IMR-90 (cell line): ENCODE data around the gene MISP3. TPM values are rescaled to one million over a fixed set of nuclear protein-coding genes. Genes with fewer than 3 reads are reported as not detected.

Experiments
- ATAC-seq: fragments of 200-7000 bp; cut with Tn5 transposase; 2 replicates; pipeline ENCODE4 v1.9.1; 2020; ENCODE audit warnings: low read depth, mild to moderate bottlenecking, moderate library complexity
- BruUV-seq: library from RNA; stranded (reverse); fragments of 400-500 nt; replicated peaks from 2 replicates; lab custom pipeline; 2021; lab: Mats Ljungman, UMichigan
- CTCF ChIA-PET: fragments of 300-600 bp; formaldehyde crosslinking; extraction: SDS; loops from one replicate; lab custom pipeline; 2021; ENCODE audit warnings: antibody characterized with exemption; lab: Yijun Ruan, JAX
- POLR2A ChIA-PET: fragments of 300-600 bp; sonication (Branson Sonifier 250); formaldehyde crosslinking; loops from one replicate; lab custom pipeline; 2022; ENCODE audit warnings: antibody characterized with exemption; ENCODE audit not compliant: unreplicated experiment; lab: Charles Lee
- DNase-seq: peaks from one replicate; pipeline ENCODE4 v3.0.0; 2013
- H2AFZ ChIP-seq: replicated peaks from 2 replicates; pipeline ENCODE3; 2013; ENCODE audit warnings: low read length, mild to moderate bottlenecking; ENCODE audit not compliant: poor library complexity
- H2AK5ac ChIP-seq: 2 replicates; pipeline ENCODE4 v1.6.1; 2013; ENCODE audit warnings: low read depth, low read length, inconsistent platforms
- H2AK9ac ChIP-seq: replicated peaks from 2 replicates; pipeline ENCODE3; 2013; ENCODE audit warnings: mild to moderate bottlenecking, low read depth, low read length, moderate library complexity; ENCODE audit not compliant: poor library complexity
- H2BK120ac ChIP-seq: 2 replicates; pipeline ENCODE4 v1.6.1; 2013; ENCODE audit warnings: low read depth, low read length, inconsistent platforms
- H2BK15ac ChIP-seq: 3 replicates; pipeline ENCODE4 v1.6.1; 2013; ENCODE audit warnings: low read depth, low read length, inconsistent platforms
- H2BK20ac ChIP-seq: 2 replicates; pipeline ENCODE4 v1.6.1; 2013; ENCODE audit warnings: low read depth, mild to moderate bottlenecking, inconsistent platforms, low read length, moderate library complexity
- H2BK5ac ChIP-seq: 2 replicates; pipeline ENCODE4 v1.6.1; 2013; ENCODE audit warnings: mild to moderate bottlenecking, low read depth, low read length, inconsistent platforms; ENCODE audit not compliant: poor library complexity, severe bottlenecking
- H3K14ac ChIP-seq: replicated peaks from 2 replicates; pipeline ENCODE4 v1.6.1; 2013; ENCODE audit warnings: low read depth, low read length, inconsistent platforms
- H3K18ac ChIP-seq: 2 replicates; pipeline ENCODE4 v1.6.1; 2013; ENCODE audit warnings: low read depth, low read length, control low read depth
- H3K23ac ChIP-seq: 2 replicates; pipeline ENCODE4 v1.6.1; 2013; ENCODE audit warnings: low read depth, low read length, inconsistent platforms
- H3K27ac ChIP-seq: 2 replicates; pipeline ENCODE4 v1.5.1; 2013; ENCODE audit warnings: mild to moderate bottlenecking, control low read depth, low read length; ENCODE audit not compliant: insufficient read depth
- H3K27me3 ChIP-seq: 2 replicates; pipeline ENCODE4 v1.6.1; 2013; ENCODE audit warnings: low read length; ENCODE audit not compliant: control insufficient read depth, insufficient read depth
- H3K36me3 ChIP-seq: 2 replicates; pipeline ENCODE4 v1.6.1; 2013; ENCODE audit warnings: low read length, mixed read lengths; ENCODE audit not compliant: control insufficient read depth, insufficient read depth
- H3K4ac ChIP-seq: 2 replicates; pipeline ENCODE4 v1.6.1; 2013; ENCODE audit warnings: low read depth, low read length, inconsistent platforms
- H3K4me1 ChIP-seq: 2 replicates; pipeline ENCODE4 v1.6.1; 2013; ENCODE audit warnings: low read length, mixed read lengths; ENCODE audit not compliant: control insufficient read depth, insufficient read depth
- H3K4me2 ChIP-seq: 2 replicates; pipeline ENCODE4 v1.6.1; 2013; ENCODE audit warnings: low read depth, mild to moderate bottlenecking, control low read depth, low read length, moderate library complexity
- H3K4me3 ChIP-seq: 2 replicates; pipeline ENCODE4 v1.5.1; 2013; ENCODE audit warnings: low read depth, mild to moderate bottlenecking, control low read depth, low read length, moderate library complexity; ENCODE audit not compliant: insufficient read depth
- H3K56ac ChIP-seq: 2 replicates; pipeline ENCODE4 v1.6.1; 2013; ENCODE audit warnings: low read length, inconsistent platforms; ENCODE audit not compliant: insufficient read depth; ENCODE audit errors: extremely low read depth
- H3K79me1 ChIP-seq, 2 experiments: 2 replicates each; pipeline ENCODE4 v1.6.1; 2013; ENCODE audit warnings: low read length in 2 of 2, inconsistent platforms in 1 of 2, low read depth in 1 of 2
- H3K9ac ChIP-seq: 2 replicates; pipeline ENCODE4 v1.6.1; 2013; ENCODE audit warnings: low read depth, low read length, control low read depth
- H3K9me1 ChIP-seq: 2 replicates; pipeline ENCODE4 v1.6.1; 2013; ENCODE audit warnings: low read length, inconsistent platforms; ENCODE audit not compliant: insufficient read depth
- H3K9me3 ChIP-seq: 2 replicates; pipeline ENCODE4 v1.6.1; 2013; ENCODE audit warnings: low read length; ENCODE audit not compliant: control insufficient read depth, insufficient read depth
- H4K20me1 ChIP-seq: 2 replicates; pipeline ENCODE4 v1.6.1; 2013; ENCODE audit warnings: low read length, inconsistent platforms; ENCODE audit not compliant: insufficient read depth
- H4K5ac ChIP-seq: 2 replicates; pipeline ENCODE4 v1.6.1; 2013; ENCODE audit warnings: mild to moderate bottlenecking, low read depth, low read length, control low read depth
- H4K8ac ChIP-seq, 2 experiments: 2 replicates each; pipeline ENCODE4 v1.6.1; 2013; ENCODE audit warnings: low read depth in 2 of 2, low read length in 2 of 2, control low read depth in 1 of 2, inconsistent platforms in 1 of 2
- H4K91ac ChIP-seq: 2 replicates; pipeline ENCODE4 v1.6.1; 2013; ENCODE audit warnings: low read depth, low read length, inconsistent platforms; ENCODE audit not compliant: insufficient read depth
- BHLHE40 ChIP-seq: fragments of 150-350 bp; IDR thresholded peaks from 2 replicates; pipeline ENCODE4 v1.6.1; 2016; ENCODE audit warnings: mild to moderate bottlenecking, low read depth, low read length
- CEBPB ChIP-seq: IDR thresholded peaks from 2 replicates; pipeline ENCODE4 v1.6.1; 2012; ENCODE audit warnings: low read depth, low read length, improper control_type of control experiment
- MAFK ChIP-seq: IDR thresholded peaks from 2 replicates; pipeline ENCODE4 v1.6.1; 2012; ENCODE audit warnings: low read depth, low read length, improper control_type of control experiment
- MAZ ChIP-seq: IDR thresholded peaks from 2 replicates; pipeline ENCODE4 v1.6.1; 2012; ENCODE audit warnings: low read depth, mild to moderate bottlenecking, low read length, improper control_type of control experiment, moderate library complexity, borderline replicate concordance
- RAD21 ChIP-seq: IDR thresholded peaks from 2 replicates; pipeline ENCODE4 v1.6.1; 2012; ENCODE audit warnings: low read length, improper control_type of control experiment
- WGBS, 2 experiments: methylation state at CpG; one replicate each; pipeline versions ENCODE4 v1.1.5 to v1.1.7; 2013; ENCODE audit warnings: missing lambda C conversion rate in 2 of 2; ENCODE audit not compliant: insufficient read length in 1 of 2; ENCODE audit errors: extremely low coverage in 2 of 2; 5-methylcytosine and 5-hydroxymethylcytosine counted together
- dilution Hi-C: fragments of 300-500 bp; cut with HindIII; formaldehyde crosslinking; loops from one replicate; pipeline ENCODE4 v1.14.3; 2018; ENCODE audit warnings: low sequenced_read_pairs; ENCODE audit not compliant: unreplicated experiment
- in situ Hi-C: fragments of 300-500 bp; cut with MboI; formaldehyde crosslinking; loops from 3 replicates; pipeline ENCODE4 v1.14.3; 2019; ENCODE audit warnings: low sequenced_read_pairs, inconsistent platforms, mixed read lengths
- intact Hi-C: fragments of 100-400 bp; cut with micrococcal nuclease; formaldehyde crosslinking; loops from 2 replicates; pipeline ENCODE4 v1.10.0; 2022
- polyA plus RNA-seq, 3 experiments: library from polyadenylated mRNA; depleted of rRNA; stranded (reverse); fragments of >200 nt; gene quantifications; 2 replicates each; pipeline ENCODE4 v1.2.3, GENCODE V29; 2012; ENCODE audit warnings: low replicate concordance in 1 of 3
- total RNA-seq: library from RNA; depleted of rRNA; stranded (reverse); fragments of >200 nt; gene quantifications from 2 replicates; pipeline ENCODE4 v1.2.3, GENCODE V29; 2012
- TF ChIP-seq, protein P1 (sequence below): fragments of 150-350 bp; IDR thresholded peaks from 2 replicates; pipeline ENCODE4 v1.6.1; 2016; ENCODE audit warnings: low read depth, mild to moderate bottlenecking, low read length, moderate library complexity, borderline replicate concordance
- TF ChIP-seq, protein P2 (sequence below): fragments of 150-350 bp; IDR thresholded peaks from 2 replicates; pipeline ENCODE4 v1.6.1; 2017; ENCODE audit warnings: mild to moderate bottlenecking, antibody characterized with exemption, low read length, low read depth

MISP3 gene
- total and polyA plus RNA-seq, 2 of the 4 experiments (the other 2 are of a cell fraction), result under 0.01 to 0.68 TPM

DNA sequence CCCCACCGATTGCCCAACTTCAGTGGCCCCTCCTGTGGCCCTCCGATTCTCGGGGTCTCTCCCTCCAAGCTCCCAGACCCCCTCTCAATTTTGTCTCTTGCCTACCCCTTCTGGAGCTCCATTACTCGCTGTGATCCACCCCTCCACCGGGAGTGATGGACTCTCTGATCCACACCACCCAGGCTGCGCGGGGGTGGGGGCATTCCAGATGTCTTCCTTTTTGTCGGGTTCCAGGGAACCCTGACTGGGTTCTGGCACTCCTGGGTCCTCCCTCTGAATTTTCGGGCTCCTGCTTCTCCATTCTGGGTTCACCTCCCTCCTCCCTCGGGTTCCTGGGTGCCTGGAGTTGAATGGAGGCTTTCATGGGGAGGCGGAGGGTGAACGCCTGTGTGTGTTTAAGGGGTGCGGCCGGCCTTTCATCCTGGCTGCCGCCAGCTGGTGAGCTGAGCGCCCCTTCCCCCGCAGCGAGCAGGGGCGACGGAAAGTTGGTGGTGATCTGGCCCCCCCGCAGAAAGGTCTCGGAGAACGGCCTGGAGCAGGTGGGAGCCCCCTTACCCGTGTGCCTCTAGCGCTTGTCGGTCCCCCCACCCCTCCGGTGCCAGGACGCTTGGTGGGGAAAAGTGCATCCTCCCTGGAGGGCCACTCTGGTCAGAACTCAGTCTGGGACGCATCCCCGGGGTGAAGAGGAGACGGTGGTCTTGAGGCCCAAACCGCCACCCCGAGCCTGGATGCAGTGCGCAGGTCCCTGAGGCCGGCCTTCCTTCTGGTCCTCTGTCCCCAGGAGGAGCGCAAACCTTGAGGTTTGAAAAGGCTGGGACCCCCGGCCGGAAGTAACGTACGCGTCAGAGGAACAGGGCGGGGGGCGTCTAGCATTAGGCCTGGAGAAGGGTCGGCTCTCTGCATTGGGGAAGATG, 1.6 kb downstream of the MISP3 start:
- Histone ChIP-seq H3K27me3 (no peaks in the 10 kb centered on the region; the same call in 1 of the 2 replicates), H3K9me1 (no peaks in the 10 kb centered on the region), H3K18ac (no peak overlapping the region), H2BK15ac (no peak overlapping the region), H3K4me2 (peak overlapping the region; percentile 88), H3K56ac (peak overlapping the region; percentile 41), H3K4me3 (peak overlapping the region; percentile 61), H4K8ac (peak overlapping the region; percentile 36 to 78; a peak in 3 of 4 replicates), H3K4ac (peak overlapping the region; percentile 43), H2BK120ac (0 out of 2 replicates have a peak overlapping the region, but pooled peaks have one; percentile 15), H2BK5ac (peak overlapping the region; percentile 1), H3K9ac (peak overlapping the region; percentile 57), H4K91ac (no peak overlapping the region; the same call in 1 of the 2 replicates), H3K79me1 (peaks cover 0 to 14% of the 10 kb centered on the region in 2 experiments; a peak in 1 of 4 replicates), H2BK20ac (no peak overlapping the region), H2AK9ac (peak overlapping the region; percentile 85), H2AFZ (peak overlapping the region; percentile 96), H3K27ac (peak overlapping the region; percentile 13; the same call in 1 of the 2 replicates), H4K20me1 (no peaks in the 10 kb centered on the region), H3K14ac (peak overlapping the region; percentile 76; the same call in 1 of the 2 replicates), H2AK5ac (no peak overlapping the region; the same call in 1 of the 2 replicates), H3K36me3 (no peaks in the 10 kb centered on the region), H3K4me1 (peaks cover 10% of the 10 kb centered on the region), H3K23ac (peak overlapping the region; percentile 59), H3K9me3 (no peaks in the 10 kb centered on the region), H4K5ac (no peak overlapping the region; the same call in 1 of the 2 replicates)
- dilution Hi-C loops, result no loop called here
- WGBS, 2 experiments, result 13% methylated on average over 14 of the region's 44 CpGs; no CpG with 5 or more reads in 1 of the 2 experiments
- intact Hi-C loops, result loop anchor here (2.0 kb wide), 1 partner anchor 477 kb away; no protein-coding TSS in a partner anchor
- CTCF ChIA-PET, result interaction anchor here (0.6 kb wide), 1 partner anchor 274 kb away, joined by 3 read pairs; no protein-coding TSS in a partner anchor
- no TSS peak for BruUV-seq
- POLR2A ChIA-PET, result no interaction called here
- ATAC-seq (peak; percentile 16), DNase-seq (peak; percentile 25)
- TF ChIP-seq MAFK (no peak), RAD21 (no peak), MAZ (no peak), CEBPB (no peak), BHLHE40 (no peak)
- TF ChIP-seq, protein P1, sequence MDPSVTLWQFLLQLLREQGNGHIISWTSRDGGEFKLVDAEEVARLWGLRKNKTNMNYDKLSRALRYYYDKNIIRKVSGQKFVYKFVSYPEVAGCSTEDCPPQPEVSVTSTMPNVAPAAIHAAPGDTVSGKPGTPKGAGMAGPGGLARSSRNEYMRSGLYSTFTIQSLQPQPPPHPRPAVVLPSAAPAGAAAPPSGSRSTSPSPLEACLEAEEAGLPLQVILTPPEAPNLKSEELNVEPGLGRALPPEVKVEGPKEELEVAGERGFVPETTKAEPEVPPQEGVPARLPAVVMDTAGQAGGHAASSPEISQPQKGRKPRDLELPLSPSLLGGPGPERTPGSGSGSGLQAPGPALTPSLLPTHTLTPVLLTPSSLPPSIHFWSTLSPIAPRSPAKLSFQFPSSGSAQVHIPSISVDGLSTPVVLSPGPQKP, result no peak
- TF ChIP-seq, protein P2, sequence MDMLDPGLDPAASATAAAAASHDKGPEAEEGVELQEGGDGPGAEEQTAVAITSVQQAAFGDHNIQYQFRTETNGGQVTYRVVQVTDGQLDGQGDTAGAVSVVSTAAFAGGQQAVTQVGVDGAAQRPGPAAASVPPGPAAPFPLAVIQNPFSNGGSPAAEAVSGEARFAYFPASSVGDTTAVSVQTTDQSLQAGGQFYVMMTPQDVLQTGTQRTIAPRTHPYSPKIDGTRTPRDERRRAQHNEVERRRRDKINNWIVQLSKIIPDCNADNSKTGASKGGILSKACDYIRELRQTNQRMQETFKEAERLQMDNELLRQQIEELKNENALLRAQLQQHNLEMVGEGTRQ, result no peak
- in situ Hi-C loops, result loop anchor here (5.0 kb wide), 1 partner anchor 192 kb away; no protein-coding TSS in a partner anchor
